ENCODE measurements around the gene MOGAT1.

The MOGAT1 gene

DNA sequence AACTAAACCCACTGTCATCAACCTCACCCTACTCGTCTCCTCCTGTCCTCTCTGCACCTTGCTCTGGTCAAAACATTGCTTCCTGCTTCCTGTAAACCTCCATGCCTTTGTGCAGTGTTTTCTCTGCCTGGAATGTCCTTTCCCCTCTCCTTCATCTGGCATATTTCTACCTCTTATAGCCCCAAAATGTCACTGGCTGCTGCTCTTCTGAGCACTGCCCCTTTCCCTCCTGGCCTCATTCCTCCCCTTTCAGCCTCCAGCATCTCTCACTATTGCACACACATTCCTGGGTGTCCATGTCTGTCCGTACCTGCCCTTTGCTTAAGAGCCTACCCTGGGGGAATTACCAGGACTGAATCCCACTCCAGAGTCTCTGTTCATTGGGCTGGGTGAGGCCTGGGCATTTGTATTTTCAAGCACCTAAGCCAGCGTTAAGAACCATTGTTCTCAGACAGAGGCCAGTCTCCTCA is 84.9 kb downstream of the MOGAT1 start:
- Histone ChIP-seq H3K27ac (ENCODE audit: low read length) (no peak overlapping the region), H3K9me3 (ENCODE audit: insufficient read depth, low read length) (no peaks in the 10 kb centered on the region), H3K79me2 (ENCODE audit: low read length) (no peaks in the 10 kb centered on the region), H3K4me3 (ENCODE audit: low read length) (no peak overlapping the region), H3K4me1 (ENCODE audit: low read length) (peaks cover 2% of the 10 kb centered on the region), H2AFZ (ENCODE audit: low read depth, low read length) (no peak overlapping the region; the same call in 1 of the 2 replicates), H3K4me2 (ENCODE audit: low read length) (no peak overlapping the region), H3K9ac (ENCODE audit: low read length) (no peak overlapping the region), H3K36me3 (replicated peaks; ENCODE audit: low read depth, low read length) (no peaks in the 10 kb centered on the region), H3K27me3 (ENCODE audit: low read depth, low read length) (no peaks in the 10 kb centered on the region), H4K20me1 (ENCODE audit: insufficient read depth, low read length) (no peaks in the 10 kb centered on the region)
- TF ChIP-seq EZH2phosphoT487 (IDR thresholded peaks at IDR 0.05; ENCODE audit: low read depth) = no peak
- TF ChIP-seq, protein P1, sequence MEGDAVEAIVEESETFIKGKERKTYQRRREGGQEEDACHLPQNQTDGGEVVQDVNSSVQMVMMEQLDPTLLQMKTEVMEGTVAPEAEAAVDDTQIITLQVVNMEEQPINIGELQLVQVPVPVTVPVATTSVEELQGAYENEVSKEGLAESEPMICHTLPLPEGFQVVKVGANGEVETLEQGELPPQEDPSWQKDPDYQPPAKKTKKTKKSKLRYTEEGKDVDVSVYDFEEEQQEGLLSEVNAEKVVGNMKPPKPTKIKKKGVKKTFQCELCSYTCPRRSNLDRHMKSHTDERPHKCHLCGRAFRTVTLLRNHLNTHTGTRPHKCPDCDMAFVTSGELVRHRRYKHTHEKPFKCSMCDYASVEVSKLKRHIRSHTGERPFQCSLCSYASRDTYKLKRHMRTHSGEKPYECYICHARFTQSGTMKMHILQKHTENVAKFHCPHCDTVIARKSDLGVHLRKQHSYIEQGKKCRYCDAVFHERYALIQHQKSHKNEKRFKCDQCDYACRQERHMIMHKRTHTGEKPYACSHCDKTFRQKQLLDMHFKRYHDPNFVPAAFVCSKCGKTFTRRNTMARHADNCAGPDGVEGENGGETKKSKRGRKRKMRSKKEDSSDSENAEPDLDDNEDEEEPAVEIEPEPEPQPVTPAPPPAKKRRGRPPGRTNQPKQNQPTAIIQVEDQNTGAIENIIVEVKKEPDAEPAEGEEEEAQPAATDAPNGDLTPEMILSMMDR (IDR thresholded peaks at IDR 0.05; ENCODE audit: low read depth, low read length) = no peak

DNA sequence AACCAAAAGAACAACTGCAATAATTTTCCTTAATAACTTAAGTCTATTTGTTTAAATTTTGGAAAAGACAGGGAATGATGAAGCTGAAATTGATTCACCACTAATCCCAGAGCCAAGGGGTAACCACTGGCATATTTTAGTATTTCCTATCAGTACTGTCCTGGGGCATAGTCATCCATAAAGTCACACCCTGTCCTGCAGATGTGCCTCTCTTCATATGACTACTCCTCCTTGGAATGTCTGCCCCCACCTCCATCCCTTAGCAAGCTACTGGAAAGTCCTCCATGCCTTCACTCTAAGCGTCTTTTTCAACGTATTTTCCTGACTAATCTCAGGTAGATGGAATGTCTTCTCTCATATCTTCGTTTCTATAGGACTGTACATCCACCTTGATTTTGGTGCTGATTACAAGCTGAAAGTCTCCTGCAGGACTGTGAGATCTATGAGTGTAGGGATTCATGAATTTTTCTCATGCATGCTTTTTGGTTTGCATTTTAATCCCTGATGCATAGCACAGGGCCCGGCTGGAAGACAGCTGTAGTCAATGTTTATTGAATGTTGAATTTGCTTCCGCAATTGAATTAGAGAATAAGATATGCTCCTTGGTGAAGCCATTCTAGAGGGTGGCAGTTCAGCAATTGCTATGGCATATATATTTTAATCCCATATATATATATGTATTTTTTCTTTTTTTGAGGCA is 85.6 kb downstream of the MOGAT1 start:
- H3K27me3 ChIP-seq (ENCODE audit: low read depth, low read length) = no peaks in the 10 kb centered on the region
- no peak overlapping the region for H3K27ac ChIP-seq (ENCODE audit: low read length)
- H3K79me2 ChIP-seq (ENCODE audit: low read length) = no peaks in the 10 kb centered on the region
- no peak for TF ChIP-seq EZH2phosphoT487 (IDR thresholded peaks at IDR 0.05; ENCODE audit: low read depth)
- TF ChIP-seq, protein P1 (IDR thresholded peaks at IDR 0.05; ENCODE audit: low read depth, low read length) = no peak
- no peak overlapping the region for H3K9ac ChIP-seq (ENCODE audit: low read length)
- no peaks in the 10 kb centered on the region for H4K20me1 ChIP-seq (ENCODE audit: insufficient read depth, low read length)
- H3K36me3 ChIP-seq (replicated peaks; ENCODE audit: low read depth, low read length) = no peaks in the 10 kb centered on the region
- no peaks in the 10 kb centered on the region for H3K4me1 ChIP-seq (ENCODE audit: low read length)
- no peak overlapping the region for H3K4me2 ChIP-seq (ENCODE audit: low read length)
- H2AFZ ChIP-seq (ENCODE audit: low read depth, low read length) = no peak overlapping the region
- H3K4me3 ChIP-seq (ENCODE audit: low read length) = no peak overlapping the region
- H3K9me3 ChIP-seq (ENCODE audit: insufficient read depth, low read length) = no peaks in the 10 kb centered on the region

Measured in OCI-LY3 (cell line).